Epidermal melanocyte (primary cell): Measurements from ENCODE around the gene SNRPA1.
"Not testable (repeated sequence)": the region's sequence is repeated elsewhere in the genome, so short reads cannot be mapped to it uniquely, and the experiment has no call there.

Experiments used
- DNase-seq: peaks from one replicate; pipeline ENCODE4 v3.0.0; 2011; ENCODE audit warnings: low spot score; ENCODE audit not compliant: insufficient read length

SNRPA1 gene

DNA sequence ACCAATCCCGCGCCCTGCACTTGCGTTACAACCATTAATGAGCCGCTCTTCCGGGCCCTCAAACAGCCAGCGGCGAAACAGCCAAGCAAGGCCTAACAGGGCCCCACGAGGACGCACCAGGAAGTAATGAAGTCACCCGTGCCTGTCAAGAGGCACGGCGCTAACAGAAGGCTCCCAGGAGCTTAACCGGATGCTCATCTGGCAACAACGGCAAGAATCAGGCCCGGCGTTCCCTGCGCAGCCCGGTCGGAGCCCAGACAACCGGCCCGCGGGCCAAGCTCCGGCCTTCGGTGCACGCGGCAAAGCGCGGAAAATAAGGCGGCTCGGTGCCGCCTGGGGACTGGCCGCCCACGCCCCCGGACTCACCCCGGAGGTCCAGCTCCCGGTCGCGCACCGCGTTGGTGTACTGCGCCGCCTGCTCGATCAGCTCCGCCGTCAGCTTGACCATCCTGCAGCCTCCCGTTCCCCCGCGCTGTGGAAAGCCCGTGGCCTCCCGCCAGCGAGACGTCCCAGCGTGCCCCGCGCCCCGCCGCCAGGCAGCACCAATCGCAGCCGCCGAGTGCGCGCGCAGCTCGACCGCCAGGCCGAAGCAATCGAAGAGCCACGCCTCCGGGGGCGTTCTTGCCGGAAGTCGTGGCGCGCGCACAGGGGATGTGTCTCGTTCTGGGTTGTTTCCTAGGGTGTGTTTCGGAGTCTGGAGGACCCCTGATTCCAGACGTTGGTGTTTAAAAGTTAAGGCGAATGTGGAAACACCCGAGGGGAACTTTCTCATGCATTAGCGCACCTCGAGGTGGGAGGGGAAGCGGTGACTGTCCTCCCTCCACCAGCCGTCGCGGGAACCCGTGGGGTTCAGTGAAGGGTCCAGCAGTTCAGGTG, at the start of gene SNRPA1:
SNRPA1 (minus strand) TSS at position 518 of the 876 bp plus-strand sequence; CDS start at position 448, 70 bp downstream.
- peak; percentile 85 for DNase-seq

GRCh38 chr15:101342056-101342455, 47.0 kb upstream of the SNRPA1 start:
- DNase-seq: no peak

DNA sequence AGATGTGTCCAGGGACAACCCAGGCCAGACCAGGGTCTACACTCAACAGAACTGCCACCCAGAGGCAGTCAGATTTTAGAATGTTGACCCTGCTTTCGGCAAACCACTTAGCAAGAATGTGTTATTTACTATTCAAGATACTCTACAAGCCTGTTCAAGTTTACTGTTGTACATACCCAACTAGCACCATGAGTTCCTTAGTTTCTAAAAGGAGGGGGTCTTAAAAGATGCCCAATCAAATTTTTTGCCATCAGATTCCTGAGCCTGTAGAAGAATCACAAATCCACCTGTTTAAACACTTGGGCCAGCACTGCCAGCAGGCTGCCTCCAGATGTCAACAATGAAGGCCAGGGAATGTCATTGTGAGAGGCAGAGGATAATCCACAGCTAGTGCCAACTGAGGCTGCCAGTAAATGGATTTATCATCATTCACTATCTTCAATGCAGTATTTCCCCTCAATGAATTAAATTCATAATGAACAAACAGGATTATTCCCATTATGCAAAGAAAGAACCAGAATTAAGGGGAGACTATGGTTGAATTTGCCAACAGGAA, 43.5 kb upstream of the SNRPA1 start:
- DNase-seq: no peak

DNA sequence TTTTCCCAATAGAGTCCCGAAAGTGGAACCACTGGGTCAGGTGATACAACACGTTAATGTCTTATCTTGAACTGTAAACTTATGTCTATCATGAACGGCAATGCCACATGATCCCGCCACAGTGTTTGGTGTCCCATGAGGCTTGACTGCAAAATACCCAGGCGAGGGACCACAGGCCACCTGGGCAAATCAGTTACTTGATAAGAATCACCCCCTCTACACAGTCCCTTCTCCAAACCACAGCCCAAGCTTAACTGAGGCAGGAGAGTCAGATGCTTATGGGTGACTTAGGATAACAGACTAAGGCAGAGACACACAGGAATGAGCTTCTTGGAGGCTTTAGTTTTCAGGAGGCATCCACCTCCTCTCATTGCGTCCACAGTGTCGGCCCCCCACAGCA, 42.9 kb upstream of the SNRPA1 start:
- no peak for DNase-seq

- not testable (repeated sequence) for DNase-seq
These were observed 39.1 kb upstream of the SNRPA1 start for GRCh38 chr15:101333907-101334789.

DNA sequence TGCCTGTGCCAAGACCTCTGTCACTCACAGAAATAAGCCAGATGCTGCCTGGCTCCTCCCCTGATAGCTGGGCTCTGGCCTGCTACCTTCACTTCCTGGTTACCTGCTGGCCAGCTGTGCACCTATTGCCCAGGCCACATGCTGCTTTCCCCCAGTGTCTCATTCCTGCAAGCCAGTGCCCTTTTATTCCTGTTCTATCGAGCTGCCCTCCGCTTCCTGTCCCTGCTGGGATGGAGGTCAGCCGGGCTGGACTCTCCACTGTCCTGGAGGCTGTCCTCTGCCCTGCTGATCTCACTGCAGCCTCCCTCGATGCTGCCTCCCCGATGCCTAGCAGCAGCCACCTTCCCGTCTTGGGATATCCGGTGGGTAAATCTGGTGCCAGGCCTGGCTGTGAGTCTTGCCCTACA, 37.0 kb upstream of the SNRPA1 start:
- no peak for DNase-seq

DNA sequence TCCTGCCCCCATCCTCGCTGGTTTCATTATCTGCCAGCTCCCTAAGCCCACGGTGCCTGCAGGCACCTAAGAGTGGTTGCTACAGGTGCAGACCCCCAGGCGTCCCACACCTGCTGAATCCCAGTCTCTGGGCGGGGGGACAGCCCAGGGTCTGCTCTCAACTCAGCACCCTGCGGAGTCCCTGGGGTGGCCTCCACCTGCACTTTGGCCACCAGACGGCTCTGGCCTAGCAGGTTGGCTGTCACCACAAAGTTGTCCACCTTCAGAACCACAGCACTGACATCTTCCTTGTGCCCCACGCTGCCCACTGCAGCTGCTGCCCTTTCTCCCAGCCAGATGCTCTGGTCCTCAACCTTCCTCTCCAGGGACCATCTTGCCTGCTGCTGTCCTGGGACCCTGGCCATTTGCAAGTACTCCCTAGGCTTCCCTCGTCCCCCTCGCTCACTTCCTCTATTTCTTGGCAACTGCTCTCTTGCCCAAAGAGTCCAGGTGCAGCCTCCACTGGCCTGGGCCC, 34.9 kb upstream of the SNRPA1 start:
- no peak for DNase-seq

GRCh38 chr15:101329309-101329863, 34.3 kb upstream of the SNRPA1 start:
- no peak for DNase-seq

- no peak for DNase-seq
These were observed 33.0 kb upstream of the SNRPA1 start for GRCh38 chr15:101328001-101328400.

DNA sequence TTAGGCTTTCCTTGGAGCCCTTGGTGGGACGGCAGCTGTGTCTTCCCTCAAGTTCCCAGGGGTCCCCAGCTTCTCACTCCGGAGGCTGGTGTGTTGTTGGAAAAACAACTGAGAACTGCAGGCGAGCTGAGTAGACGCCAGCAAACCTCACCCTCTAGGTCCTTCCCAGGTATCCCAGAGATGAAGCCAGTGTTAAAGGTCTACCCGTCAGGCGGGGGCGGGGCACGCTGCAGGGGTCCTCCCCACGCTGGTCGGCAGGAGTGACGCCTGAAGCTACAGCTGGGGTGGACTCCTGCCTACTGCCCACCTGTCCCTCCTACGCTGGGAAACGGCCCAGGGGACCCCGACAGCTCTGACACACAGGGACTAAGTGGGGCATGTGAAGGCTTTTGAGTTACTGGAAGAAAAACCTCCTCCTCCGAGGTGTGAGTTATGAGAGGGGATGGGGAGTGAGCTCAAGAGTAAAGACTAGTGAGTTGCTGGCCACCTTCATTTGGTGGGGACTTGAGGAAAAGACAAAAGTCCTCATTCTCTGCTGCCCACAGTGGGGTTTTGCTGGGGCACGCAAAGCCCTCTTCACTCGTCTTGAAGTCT, 32.2 kb upstream of the SNRPA1 start:
- DNase-seq: no peak

GRCh38 chr15:101326462-101327146, 31.6 kb upstream of the SNRPA1 start:
- no peak for DNase-seq

DNA sequence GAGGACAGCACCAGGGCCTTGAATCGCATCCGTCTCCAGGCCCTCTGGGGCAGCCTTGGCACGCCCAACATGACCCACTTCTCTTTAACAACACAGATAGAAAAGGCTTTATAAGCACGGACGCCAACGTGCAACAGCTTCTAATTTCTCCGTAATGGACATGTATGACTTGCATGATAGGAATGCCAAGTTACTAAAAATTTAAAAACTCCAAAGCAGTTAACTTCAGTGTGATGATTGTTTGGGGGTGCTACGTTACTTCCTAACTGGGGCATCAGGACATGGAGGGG, 30.9 kb upstream of the SNRPA1 start:
- no peak for DNase-seq

DNA sequence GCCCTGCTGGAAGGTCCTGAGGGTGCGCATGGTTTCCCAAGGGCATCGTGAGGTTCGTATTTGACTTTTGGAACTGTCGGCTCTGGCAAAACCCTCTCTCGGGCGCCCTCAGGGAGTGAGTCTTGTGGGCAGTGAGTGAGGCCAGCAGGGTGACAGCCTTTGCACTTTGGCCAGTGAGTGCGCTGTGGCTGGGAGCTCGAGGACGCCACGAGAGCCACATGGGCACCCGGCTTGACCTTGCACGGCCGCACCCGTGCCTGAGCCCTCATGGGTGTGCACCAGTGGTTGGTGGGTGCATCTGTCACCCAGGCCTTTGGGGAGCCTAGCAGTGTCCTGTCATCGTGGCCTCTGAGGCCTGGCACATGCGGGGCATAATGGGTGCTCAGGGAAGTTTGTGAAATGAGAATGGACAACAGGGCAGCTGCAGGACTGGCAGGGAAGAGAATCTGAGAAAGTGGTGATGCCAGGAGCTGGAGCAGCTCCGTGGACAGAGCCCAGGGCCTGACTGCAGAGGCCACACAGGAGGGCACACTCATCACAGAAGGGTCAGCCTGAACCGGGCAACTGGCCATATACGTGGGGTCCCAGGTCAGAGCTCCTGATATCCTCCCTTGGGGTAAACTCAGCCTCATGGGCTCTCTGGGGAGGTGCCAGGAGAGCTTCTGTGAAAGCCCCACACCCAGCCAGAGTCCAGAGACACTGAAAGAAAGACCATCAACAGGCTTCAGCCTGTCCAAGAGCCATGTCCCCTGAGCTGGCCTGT, 30.4 kb upstream of the SNRPA1 start:
- DNase-seq: no peak

DNA sequence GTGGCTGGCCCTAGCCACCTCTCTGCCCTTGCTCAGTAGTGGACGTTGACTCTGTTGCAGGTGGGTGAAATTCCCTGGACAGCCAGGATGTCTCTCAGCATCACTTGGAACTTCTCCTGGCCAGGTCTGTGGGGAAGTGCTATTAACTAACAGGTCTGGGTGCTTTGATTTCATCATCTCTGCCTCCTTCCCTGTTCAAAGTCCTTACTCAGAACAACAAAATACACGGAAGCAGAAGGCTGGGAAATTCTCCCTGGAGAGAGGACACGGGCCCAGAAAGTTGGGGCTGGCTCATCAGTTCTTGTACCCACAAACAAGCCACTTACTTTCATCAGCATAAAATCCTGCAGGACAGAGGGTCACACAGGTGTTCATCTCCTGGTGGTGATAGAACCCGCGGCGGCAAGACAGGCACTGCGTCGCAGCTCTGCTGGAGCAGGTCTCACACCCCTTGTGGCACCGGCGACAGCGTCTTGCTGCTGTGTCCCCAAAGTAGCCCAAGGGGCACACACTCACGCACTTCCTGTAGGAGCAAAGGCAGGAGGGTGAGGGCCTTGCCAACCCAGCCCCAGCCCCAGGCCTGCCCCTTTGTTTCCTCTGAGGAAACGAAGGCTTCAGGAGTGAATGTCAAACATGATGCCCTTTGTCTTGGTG, 29.6 kb upstream of the SNRPA1 start:
- no peak for DNase-seq

- no peak for DNase-seq
These were observed 28.9 kb upstream of the SNRPA1 start for GRCh38 chr15:101323793-101324523.

- no peak for DNase-seq
These were observed 27.9 kb upstream of the SNRPA1 start for GRCh38 chr15:101322854-101323477.

- DNase-seq: no peak
These were observed 27.1 kb upstream of the SNRPA1 start for GRCh38 chr15:101322016-101322695.
